Uterus (tissue), 4 donors: ENCODE data around the gene PRELID1. TPM values are rescaled to one million over a fixed set of nuclear protein-coding genes. Genes with fewer than 3 reads are reported as not detected.

Experiments used
- DNase-seq, 2 donors: peaks; one replicate each; pipeline ENCODE4 v3.0.0-alpha.2; 2019 to 2020
- H3K27ac ChIP-seq, 2 donors: fragments of 200-600 bp; sonication (generic); 1 replicate in 1 of 2; 2 replicates in 1 of 2; pipeline ENCODE4 v1.5.1; 2016 to 2018
- H3K27me3 ChIP-seq, 2 donors: fragments of 200-600 bp; sonication (generic); one replicate each; pipeline ENCODE4 v1.5.1; 2018 to 2019; ENCODE audit warnings: control low read depth in 1 of 2
- H3K36me3 ChIP-seq, 2 donors: fragments of 200-600 bp; sonication (generic); one replicate each; pipeline ENCODE4 v1.5.1; 2019; ENCODE audit warnings: control low read depth in 1 of 2
- H3K4me1 ChIP-seq, 2 donors: fragments of 200-600 bp; sonication (generic); one replicate each; pipeline ENCODE4 v1.5.1; 2018 to 2019; ENCODE audit warnings: control low read depth in 1 of 2
- H3K4me3 ChIP-seq, 2 donors: fragments of 200-600 bp; sonication (generic); 1 replicate in 1 of 2; 2 replicates in 1 of 2; pipeline ENCODE4 v1.5.1; 2018 to 2019; ENCODE audit warnings: mild to moderate bottlenecking in 1 of 2
- H3K9me3 ChIP-seq, 2 donors: fragments of 200-600 bp; sonication (generic); one replicate each; pipeline ENCODE4 v1.5.1; 2019; ENCODE audit warnings: control low read depth in 1 of 2
- CTCF ChIP-seq, 4 experiments: fragments of 200-600 bp in 2 of 4; fragments of 450-650 bp in 2 of 4; sonication (generic) in 2 of 4; IDR thresholded peaks; one replicate each; pipeline ENCODE4 v1.5.1; 2016 to 2019; ENCODE audit warnings: antibody characterized with exemption in 4 of 4, mild to moderate bottlenecking in 2 of 4, moderate library complexity in 1 of 4
- POLR2A ChIP-seq, 2 donors: fragments of 450-650 bp; IDR thresholded peaks; one replicate each; pipeline ENCODE4 v1.6.1; 2016; ENCODE audit warnings: antibody characterized with exemption in 2 of 2, mild to moderate bottlenecking in 1 of 2, moderate library complexity in 1 of 2
- intact Hi-C: fragments of 100-400 bp; cut with DNase I; formaldehyde crosslinking; loops from one replicate; pipeline ENCODE4 v1.15.1; 2023; ENCODE audit warnings: low total_unique reads
- total RNA-seq, 4 donors: library from RNA; depleted of rRNA in 3 of 4; stranded (reverse); fragments of >200 nt in 3 of 4; gene quantifications; one replicate each; pipeline versions ENCODE4 v1.1.0 to v1.2.4, GENCODE V29; 2014 to 2023
- donor health status: DM: yes; HTN: yes; CAD: no.

The PRELID1 gene
- total RNA-seq, 4 donors from 2014 or later, result 25.4 to 73.1 (median 49.0) TPM

GRCh38 chr5:177319913-177320588 lies 16.5 kb downstream of the PRELID1 start:
- Histone ChIP-seq H3K27ac (no peak overlapping the region), H3K36me3 (no peaks in the 10 kb centered on the region), H3K27me3 (no peaks in the 10 kb centered on the region), H3K9me3 (no peaks in the 10 kb centered on the region), H3K4me1 (no peaks in the 10 kb centered on the region), H3K4me3 (no peak overlapping the region)
- intact Hi-C loops, result no loop called here
- no peak for DNase-seq
- TF ChIP-seq CTCF (IDR thresholded peaks at IDR 0.05), result no peak
- no peak for TF ChIP-seq POLR2A (IDR thresholded peaks at IDR 0.05)

GRCh38 chr5:177320879-177321278 lies 17.3 kb downstream of the PRELID1 start:
- H3K9me3 ChIP-seq, result no peaks in the 10 kb centered on the region
- H3K27me3 ChIP-seq, result no peaks in the 10 kb centered on the region
- intact Hi-C loops, result no loop called here
- H3K4me3 ChIP-seq, result no peak overlapping the region
- H3K4me1 ChIP-seq, result no peaks in the 10 kb centered on the region
- no peak for DNase-seq
- no peaks in the 10 kb centered on the region for H3K36me3 ChIP-seq
- no peak overlapping the region for H3K27ac ChIP-seq
- TF ChIP-seq POLR2A (IDR thresholded peaks at IDR 0.05) (no peak), CTCF (IDR thresholded peaks at IDR 0.05) (no peak)

- H3K27me3 ChIP-seq, result no peaks in the 10 kb centered on the region
- DNase-seq, result no peak
- no peak overlapping the region for H3K27ac ChIP-seq
- intact Hi-C loops, result no loop called here
- H3K4me3 ChIP-seq, result no peak overlapping the region
- no peaks in the 10 kb centered on the region for H3K4me1 ChIP-seq
- H3K9me3 ChIP-seq, result no peaks in the 10 kb centered on the region
- no peaks in the 10 kb centered on the region for H3K36me3 ChIP-seq
- TF ChIP-seq CTCF (IDR thresholded peaks at IDR 0.05), result no peak
- no peak for TF ChIP-seq POLR2A (IDR thresholded peaks at IDR 0.05)
Measured at GRCh38 chr5:177325868-177326381, 22.3 kb downstream of the PRELID1 start.

- Histone ChIP-seq H3K4me3 (no peak overlapping the region), H3K36me3 (no peaks in the 10 kb centered on the region), H3K9me3 (no peaks in the 10 kb centered on the region), H3K4me1 (no peaks in the 10 kb centered on the region), H3K27ac (peak overlapping the region; percentile 42 to 53), H3K27me3 (no peaks in the 10 kb centered on the region)
- no peak for TF ChIP-seq POLR2A (IDR thresholded peaks at IDR 0.05)
- no peak for TF ChIP-seq CTCF (IDR thresholded peaks at IDR 0.05)
- peak in 1 of 2 donors; percentile 54 for DNase-seq
- intact Hi-C loops, result no loop called here
Measured at GRCh38 chr5:177327539-177328522, 24.2 kb downstream of the PRELID1 start.
